ENCODE measurements around the gene SMPDL3B.

SMPDL3B gene, protein sequence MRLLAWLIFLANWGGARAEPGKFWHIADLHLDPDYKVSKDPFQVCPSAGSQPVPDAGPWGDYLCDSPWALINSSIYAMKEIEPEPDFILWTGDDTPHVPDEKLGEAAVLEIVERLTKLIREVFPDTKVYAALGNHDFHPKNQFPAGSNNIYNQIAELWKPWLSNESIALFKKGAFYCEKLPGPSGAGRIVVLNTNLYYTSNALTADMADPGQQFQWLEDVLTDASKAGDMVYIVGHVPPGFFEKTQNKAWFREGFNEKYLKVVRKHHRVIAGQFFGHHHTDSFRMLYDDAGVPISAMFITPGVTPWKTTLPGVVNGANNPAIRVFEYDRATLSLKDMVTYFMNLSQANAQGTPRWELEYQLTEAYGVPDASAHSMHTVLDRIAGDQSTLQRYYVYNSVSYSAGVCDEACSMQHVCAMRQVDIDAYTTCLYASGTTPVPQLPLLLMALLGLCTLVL

DNA sequence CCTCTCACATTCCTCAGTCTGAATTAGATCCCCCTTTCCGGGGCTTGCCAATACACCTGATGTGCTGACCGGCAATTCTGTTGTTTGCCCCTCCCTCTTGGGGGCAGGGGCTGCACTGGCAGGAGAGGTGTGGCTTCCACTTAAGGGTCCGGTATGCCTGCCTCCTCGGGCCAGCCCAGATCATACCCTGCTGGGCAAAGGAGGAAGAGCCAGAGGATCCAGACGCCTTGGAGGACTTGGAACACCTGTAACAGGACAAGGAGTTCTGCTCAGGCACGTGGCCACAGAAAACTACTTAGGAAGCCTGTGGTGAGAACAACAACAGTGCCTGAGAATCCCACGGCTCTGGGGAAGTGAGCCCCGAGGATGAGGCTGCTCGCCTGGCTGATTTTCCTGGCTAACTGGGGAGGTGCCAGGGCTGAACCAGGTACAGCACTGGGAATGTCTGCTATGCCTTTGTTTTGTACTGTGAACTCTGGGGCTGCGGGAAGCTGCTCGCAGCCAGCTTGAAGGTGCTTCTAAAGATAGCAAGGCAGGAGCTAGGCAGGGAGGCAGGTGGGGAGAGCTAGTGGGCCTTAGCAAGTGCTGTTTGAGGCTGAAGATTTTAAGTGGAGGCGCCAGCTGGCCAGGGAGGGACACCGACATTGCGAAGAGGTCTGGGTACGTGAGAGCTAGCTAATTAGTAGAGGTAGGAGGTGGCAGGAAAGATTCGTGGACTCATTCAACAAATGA is at the start of gene SMPDL3B:
TSS of gene SMPDL3B (plus strand) at position 183 of the 732 bp plus-strand sequence. CDS start at position 367, 184 bp downstream.
- DNase-seq, result no peak

DNA sequence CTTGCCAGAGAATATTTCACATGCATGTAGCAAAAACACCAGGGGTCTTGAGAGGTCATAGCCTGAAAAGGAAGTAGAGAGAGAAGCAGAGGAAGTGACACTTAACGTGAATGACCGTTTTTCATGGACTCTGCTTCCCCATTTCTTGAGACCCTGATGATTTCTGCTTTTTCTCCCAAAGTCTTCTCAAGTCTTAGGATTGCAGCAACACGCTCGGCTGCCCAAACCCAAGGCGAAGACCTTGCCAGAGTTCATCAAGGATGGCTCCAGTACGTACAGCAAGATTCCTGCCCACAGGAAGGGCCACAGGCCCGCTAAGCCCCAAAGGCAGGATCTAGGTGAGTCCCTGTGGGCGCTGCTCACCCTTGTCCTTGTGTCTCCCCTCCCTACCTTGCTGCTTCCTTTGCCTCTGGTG is 49.7 kb upstream of the SMPDL3B start:
- DNase-seq, result no peak

DNA sequence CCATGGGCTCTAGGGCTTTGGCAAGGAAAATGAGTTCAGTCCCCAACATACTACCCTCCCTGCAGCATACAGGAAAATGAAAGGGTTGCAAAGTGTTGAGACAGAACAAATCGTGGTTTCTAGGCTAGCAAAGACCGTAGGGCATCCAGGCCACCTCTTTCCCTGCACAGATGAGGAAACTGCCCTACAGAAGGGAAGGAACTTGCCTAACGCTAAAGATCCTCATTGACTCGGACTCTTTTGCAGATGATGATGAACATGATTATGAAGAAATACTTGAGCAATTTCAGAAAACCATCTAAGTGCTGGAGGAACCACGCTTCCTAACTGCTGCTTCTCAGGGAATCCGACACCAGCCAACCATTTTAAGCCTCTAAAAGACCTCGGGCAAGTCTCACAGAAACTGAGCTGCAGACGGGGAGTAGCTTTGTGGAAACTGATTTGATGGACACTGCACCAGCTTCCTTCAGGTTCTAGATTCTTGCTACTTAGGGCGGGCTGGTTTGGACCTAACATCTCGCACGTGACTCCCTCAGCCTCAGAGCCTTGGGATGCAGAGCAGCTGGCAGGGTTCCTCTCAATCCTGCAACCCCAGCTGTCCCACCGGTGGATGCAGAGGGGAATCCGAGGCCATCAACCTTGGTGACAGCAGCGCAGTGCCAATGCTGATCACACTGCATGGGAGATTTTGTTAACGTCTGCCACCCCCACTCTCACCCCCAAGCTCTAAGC is 49.0 kb upstream of the SMPDL3B start:
- DNase-seq, result no peak

- no peak for DNase-seq
Observed at GRCh38 chr1:27886353-27886679, 48.5 kb upstream of the SMPDL3B start.

GRCh38 chr1:27886744-27887143 is 48.1 kb upstream of the SMPDL3B start:
- DNase-seq, result no peak

GRCh38 chr1:27887215-27888021 is 47.4 kb upstream of the SMPDL3B start:
- DNase-seq, result no peak

DNA sequence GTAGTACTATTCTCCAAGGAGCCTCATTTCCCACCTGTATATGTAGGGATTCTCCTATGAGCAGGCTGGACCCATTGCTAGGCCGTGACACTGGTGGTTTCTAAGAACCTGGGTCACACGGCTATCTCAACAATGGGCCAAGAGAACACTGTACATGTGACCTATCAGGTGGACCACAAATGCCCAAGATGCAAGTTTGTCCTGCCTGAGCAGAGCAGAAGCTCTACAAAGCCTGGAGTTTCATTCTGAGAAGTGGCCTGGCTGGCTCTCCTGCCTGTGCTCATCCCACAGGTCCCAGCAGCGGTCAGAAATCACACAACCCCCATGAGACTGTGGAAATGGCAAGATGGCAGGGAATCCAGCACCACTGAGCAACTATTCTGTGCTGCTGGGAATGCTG is 45.3 kb upstream of the SMPDL3B start:
- DNase-seq, result no peak

- DNase-seq, result peak; percentile 37
Observed at GRCh38 chr1:27891196-27891889, 43.5 kb upstream of the SMPDL3B start.

- DNase-seq, result no peak
Observed at GRCh38 chr1:27894521-27894920, 40.3 kb upstream of the SMPDL3B start.

DNA sequence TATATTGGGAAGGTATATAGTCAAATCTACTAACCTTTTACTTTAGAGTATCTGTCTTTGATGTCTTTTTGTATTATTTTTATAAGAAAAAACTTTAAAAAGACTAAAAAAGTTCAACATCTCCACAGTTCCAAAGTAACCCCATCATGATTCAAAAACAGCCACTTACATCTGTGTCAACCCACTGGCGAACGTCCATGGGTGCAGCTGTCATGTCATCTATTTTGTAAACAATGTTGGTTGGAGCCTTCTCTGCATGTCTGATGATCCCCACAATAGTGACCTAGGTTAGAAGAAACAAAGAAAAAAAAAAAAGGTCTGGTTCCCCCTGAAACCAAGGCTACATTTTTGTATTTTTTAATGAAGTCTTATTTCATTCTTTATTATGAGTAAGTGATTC is 28.0 kb upstream of the SMPDL3B start:
- DNase-seq, result no peak

GRCh38 chr1:27912429-27912828 is 22.4 kb upstream of the SMPDL3B start:
- no peak for DNase-seq

GRCh38 chr1:27915082-27915575 is 19.7 kb upstream of the SMPDL3B start:
- DNase-seq, result no peak

GRCh38 chr1:27922272-27922671 is 12.5 kb upstream of the SMPDL3B start:
- no peak for DNase-seq

GRCh38 chr1:27928216-27928954 is 6.4 kb upstream of the SMPDL3B start:
- no peak for DNase-seq

DNA sequence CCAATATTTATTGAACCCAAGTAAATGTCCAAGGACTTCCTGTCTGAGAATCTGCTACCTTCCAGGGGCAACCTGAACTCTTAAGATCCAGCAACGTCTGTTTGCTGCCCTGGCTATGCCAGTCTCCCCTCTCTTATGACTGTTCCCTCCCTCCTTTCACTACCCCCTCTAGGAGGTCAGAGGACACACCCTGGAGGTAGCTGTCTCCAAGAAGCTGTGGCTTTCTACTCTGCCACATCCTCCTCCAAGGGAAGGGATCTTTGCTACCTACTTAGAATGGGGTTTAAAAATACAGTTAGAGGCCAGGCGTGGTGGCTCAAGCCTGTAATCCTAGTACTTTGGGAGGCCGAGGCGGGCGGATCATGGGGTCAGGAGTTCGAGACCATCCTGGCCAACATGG is 3.6 kb upstream of the SMPDL3B start:
- DNase-seq, result no peak

DNA sequence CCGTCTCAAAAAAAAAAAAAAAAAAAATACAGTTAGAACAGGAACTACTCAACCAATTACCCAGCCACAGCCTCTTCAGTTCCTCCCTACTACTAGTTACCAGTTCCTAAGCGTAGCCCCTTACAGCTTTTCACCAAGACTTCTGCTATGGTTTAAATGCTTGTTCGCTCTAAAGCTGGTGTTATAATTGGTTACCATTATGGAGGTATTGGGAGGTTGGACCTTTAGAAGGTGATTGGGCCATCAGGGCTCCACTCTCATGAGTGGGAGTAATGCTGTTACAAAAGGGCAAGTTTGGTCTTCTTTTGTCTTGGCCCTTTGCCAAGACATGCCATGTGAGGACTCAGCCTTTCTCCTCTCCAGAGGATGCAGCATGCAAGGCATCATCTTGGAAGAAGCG is 3.0 kb upstream of the SMPDL3B start:
- DNase-seq, result no peak

DNA sequence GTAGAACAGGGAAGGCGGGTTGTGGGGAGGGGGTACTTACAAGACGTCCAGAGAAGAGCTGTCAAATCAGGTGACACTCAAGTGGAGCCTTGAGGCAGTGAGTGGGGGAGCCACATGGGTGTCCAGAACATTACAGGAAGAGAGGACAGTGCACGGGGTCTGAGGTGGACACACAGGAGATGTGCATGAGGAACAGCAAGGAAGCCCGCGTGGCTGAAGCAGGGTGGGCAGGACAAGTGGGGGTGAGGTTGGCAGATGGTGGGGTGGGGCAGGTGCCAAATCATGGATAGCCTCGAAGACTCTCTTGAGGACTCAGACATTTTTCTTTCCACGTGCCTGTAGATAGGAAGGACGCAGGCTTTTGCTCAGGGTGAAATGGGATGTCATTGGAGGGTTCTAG is 921 bp downstream of the SMPDL3B start:
- no peak for DNase-seq

GRCh38 chr1:27936370-27936769 is 1.6 kb downstream of the SMPDL3B start:
- no peak for DNase-seq

GRCh38 chr1:27937524-27937836 is 2.7 kb downstream of the SMPDL3B start:
- DNase-seq, result no peak

- no peak for DNase-seq
Observed at GRCh38 chr1:27938488-27938887, 3.7 kb downstream of the SMPDL3B start.

GRCh38 chr1:27940297-27940696 is 5.5 kb downstream of the SMPDL3B start:
- DNase-seq, result no peak

All from femur (tissue), 1 donor.